HCT116 (cell line): ENCODE data around the gene CCDC146.

Source experiments
- CTCF ChIP-seq, 3 experiments: fragments of 200-600 bp in 1 of 3; sonication (generic) in 1 of 3; IDR thresholded peaks in 2 of 3; conservative IDR thresholded peaks in 1 of 3; 2 replicates each; pipeline ENCODE4 v1.5.1; 2012 to 2017; ENCODE audit warnings: low read depth in 2 of 3, low read length in 2 of 3, antibody characterized with exemption in 1 of 3, borderline replicate concordance in 1 of 3, control low read depth in 1 of 3, mild to moderate bottlenecking in 1 of 3, mixed read lengths in 1 of 3, mixed run types in 1 of 3, moderate library complexity in 1 of 3; ENCODE audit not compliant: insufficient read depth in 1 of 3
- EGR1 ChIP-seq: IDR thresholded peaks from 2 replicates; pipeline ENCODE4 v1.6.1; 2012; ENCODE audit warnings: low read depth
- ELF1 ChIP-seq: IDR thresholded peaks from 2 replicates; pipeline ENCODE4 v1.6.1; 2012; ENCODE audit warnings: low read depth, borderline replicate concordance
- EZH2 ChIP-seq: fragments of 200-600 bp; sonication (generic); IDR thresholded peaks from 2 replicates; pipeline ENCODE4 v1.6.1; 2017; ENCODE audit warnings: antibody characterized with exemption, mixed run types
- EZH2phosphoT487 ChIP-seq: fragments of 200-600 bp; IDR thresholded peaks from 2 replicates; pipeline ENCODE4 v1.6.1; 2018; ENCODE audit warnings: antibody characterized with exemption, borderline replicate concordance
- MAX ChIP-seq: IDR thresholded peaks from 2 replicates; pipeline ENCODE4 v1.6.1; 2012
- POLR2A ChIP-seq: IDR thresholded peaks from 2 replicates; pipeline ENCODE4 v1.7.0; 2011; ENCODE audit warnings: borderline replicate concordance; ENCODE audit not compliant: insufficient read depth, insufficient read length; ENCODE audit errors: extremely low read depth
- POLR2AphosphoS5 ChIP-seq: IDR thresholded peaks from 2 replicates; pipeline ENCODE4 v1.6.1; 2011; ENCODE audit warnings: mild to moderate bottlenecking, low read depth, low read length, moderate library complexity
- RAD21 ChIP-seq: IDR thresholded peaks from 2 replicates; pipeline ENCODE4 v1.6.1; 2012; ENCODE audit warnings: low read depth, mild to moderate bottlenecking
- SIN3A ChIP-seq: IDR thresholded peaks from 2 replicates; pipeline ENCODE4 v1.6.1; 2012; ENCODE audit warnings: low read depth
- SP1 ChIP-seq: IDR thresholded peaks from 2 replicates; pipeline ENCODE4 v1.6.1; 2012; ENCODE audit warnings: low read depth
- SRF ChIP-seq: IDR thresholded peaks from 2 replicates; pipeline ENCODE4 v1.6.1; 2012; ENCODE audit warnings: low read depth
- TCF7L2 ChIP-seq: IDR thresholded peaks from 2 replicates; pipeline ENCODE4 v1.7.0; 2011; ENCODE audit warnings: borderline replicate concordance, inconsistent platforms; ENCODE audit not compliant: insufficient read depth, insufficient read length; ENCODE audit errors: extremely low read depth
- ZNF274 ChIP-seq: fragments of 200-500 bp; sonication (Bioruptor generic); IDR thresholded peaks from 2 replicates; pipeline ENCODE4 v1.6.1; 2014; ENCODE audit warnings: mild to moderate bottlenecking, low read depth, low read length, inconsistent platforms

DNA sequence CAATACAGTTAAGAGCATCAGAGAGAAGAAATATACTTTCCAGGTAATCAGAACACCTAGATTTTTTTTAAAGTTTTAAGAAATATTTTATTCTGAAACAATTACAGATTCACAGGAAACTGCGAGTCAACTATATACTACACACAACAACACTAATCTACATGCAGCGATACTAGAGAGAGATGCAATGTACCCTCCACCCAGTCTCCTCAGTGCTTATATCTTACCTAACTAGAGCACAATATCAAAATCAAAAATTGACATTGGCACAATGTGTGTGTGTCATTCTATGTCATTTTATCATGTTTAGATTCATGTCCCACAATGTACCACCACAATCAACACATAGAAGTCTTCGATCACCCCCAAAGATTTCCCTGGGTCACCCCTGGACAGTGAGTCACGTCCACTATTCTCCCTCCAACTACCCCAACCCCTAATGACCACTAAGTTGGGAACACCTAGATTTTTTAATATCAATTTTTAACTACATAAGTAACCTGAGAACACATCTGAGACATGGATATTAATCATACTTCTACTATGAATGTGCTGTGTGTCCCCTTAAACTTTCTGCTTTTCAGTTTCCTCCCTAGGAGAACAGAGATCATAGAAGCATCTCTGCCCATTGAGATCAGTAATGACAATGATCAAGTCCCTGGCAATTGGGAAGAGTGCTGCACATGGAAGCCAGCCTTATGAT, 207.2 kb downstream of the CCDC146 start:
- no peak for TF ChIP-seq SRF
- no peak for TF ChIP-seq TCF7L2
- TF ChIP-seq POLR2AphosphoS5: no peak
- TF ChIP-seq CTCF (IDR thresholded peaks at IDR 0.05 in 2 of 3, conservative IDR thresholded peaks at IDR 0.05 in 1 of 3; ENCODE audit: borderline replicate concordance in 1 of 3, insufficient read depth in 1 of 3, low read depth in 2 of 3, low read length in 2 of 3): no peak
- no peak for TF ChIP-seq MAX
- no peak for TF ChIP-seq EGR1
- TF ChIP-seq EZH2: no peak
- TF ChIP-seq SP1: no peak
- no peak for TF ChIP-seq POLR2A
- TF ChIP-seq SIN3A: no peak
- TF ChIP-seq EZH2phosphoT487: no peak
- no peak for TF ChIP-seq RAD21
- TF ChIP-seq ELF1: no peak
- no peak for TF ChIP-seq ZNF274
